GM19372 (cell line): ENCODE data around the gene PROM2.

ENCODE experiments used
- ATAC-seq: cut with Tn5 transposase; IDR thresholded peaks from one replicate; pipeline ENCODE4 v1.9.1; 2021; ENCODE audit warnings: mild to moderate bottlenecking, low read depth, moderate library complexity; ENCODE audit not compliant: unreplicated experiment

PROM2 gene

GRCh38 chr2:95283562-95283961, 9.3 kb downstream of the PROM2 start:
- no peak for ATAC-seq

DNA sequence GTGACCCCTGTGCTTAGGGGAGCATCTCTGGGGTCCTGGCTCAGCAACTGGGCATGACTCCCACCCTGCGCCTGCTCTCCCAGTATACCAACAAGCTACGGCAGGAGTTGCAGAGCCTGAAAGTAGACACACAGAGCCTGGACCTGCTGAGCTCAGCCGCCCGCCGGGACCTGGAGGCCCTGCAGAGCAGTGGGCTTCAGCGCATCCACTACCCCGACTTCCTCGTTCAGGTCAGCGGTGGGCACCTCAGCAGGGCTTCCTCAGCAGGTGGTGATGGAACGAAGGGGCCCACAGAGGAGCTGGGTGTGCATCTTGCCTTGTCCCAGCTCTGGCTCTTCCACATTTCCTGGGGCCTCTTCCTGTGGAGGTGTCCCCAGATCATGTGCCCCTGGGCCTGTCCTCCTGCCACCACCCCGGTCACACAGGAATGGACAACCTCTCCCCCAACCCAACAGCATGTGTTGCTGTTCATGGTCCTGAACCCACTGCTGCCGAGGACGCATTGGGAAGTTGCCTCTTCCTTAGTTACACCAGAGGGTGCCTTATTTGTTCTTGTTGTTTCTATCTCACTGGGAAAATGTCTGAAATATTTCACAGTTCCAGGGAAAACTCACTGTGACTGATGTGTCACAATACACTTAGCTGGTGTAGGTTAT, 10.8 kb downstream of the PROM2 start:
- no peak for ATAC-seq

- ATAC-seq = no peak
Measured at GRCh38 chr2:95285542-95285932, 11.3 kb downstream of the PROM2 start.

DNA sequence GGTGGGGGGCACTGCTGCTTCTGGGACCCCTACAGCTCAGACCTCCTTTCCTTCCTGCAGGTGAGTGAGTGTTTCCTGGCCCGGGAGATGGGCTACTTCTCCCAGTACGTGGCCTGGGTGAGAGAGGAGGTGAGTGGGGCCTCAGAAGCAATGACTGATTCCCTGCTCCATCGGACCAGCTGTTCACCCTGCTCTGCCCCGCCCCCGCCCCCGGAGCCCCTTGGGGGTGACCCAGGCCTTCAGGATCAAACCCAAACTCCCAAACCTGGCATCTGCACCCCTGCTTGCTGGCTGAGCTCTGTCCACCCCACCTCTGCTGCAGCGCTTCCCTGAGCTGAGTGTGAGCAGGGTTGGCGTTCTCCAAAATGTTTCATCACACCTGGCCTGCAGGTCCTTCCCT, 13.1 kb downstream of the PROM2 start:
- no peak for ATAC-seq

DNA sequence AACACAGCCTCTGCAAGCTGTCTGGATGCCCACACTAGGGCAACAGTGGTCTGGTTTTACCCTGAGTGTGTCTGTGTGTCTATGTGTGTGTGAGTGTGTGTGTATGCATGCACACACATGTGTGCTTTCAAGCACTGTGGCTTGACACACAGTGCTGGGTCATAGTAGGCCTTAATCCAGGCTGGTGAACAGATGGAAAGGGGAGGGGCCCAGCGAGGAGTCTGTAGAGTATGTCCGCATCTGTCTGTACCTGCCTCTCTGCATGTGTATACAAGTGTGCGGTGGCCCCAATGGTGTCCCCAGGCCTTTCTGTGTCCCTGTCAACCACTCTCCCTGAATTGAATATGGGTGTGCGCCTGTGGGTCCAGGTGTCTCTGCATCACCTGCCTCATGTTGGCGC, 13.6 kb downstream of the PROM2 start:
- ATAC-seq = no peak

GRCh38 chr2:95289253-95289652, 15.0 kb downstream of the PROM2 start:
- ATAC-seq = no peak

- no peak for ATAC-seq
Measured at GRCh38 chr2:95291222-95291621, 17.0 kb downstream of the PROM2 start.

DNA sequence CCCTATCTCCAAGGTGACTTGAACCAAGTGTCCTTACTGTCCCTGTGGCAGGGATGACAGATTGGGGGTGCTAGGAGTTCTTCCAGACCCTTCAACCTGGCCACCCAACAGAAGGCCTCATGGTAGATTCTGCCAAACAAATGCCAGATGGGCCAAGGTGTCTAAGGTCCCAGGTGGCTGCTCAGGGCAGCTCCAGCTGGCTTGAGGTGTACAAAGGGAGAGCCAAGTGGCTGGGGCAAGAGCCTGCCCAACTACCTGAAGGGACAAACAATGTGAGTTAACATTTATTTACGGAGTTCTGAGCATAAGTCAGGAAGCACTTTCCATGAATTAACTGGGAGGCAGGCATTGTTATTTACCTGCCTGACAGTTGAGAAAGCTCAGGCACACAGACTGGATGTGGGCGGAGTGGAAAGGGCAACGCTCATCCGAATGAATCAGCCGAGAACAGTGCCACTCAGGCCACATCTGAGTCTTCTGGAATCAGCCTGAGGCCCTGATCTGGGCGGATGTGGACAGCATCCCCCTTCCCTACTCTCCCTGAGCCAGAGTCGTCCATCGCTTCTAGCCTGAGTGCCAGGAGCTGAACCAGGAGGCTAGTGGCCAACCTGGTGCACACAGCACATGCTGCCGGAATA, 18.5 kb downstream of the PROM2 start:
- no peak for ATAC-seq

DNA sequence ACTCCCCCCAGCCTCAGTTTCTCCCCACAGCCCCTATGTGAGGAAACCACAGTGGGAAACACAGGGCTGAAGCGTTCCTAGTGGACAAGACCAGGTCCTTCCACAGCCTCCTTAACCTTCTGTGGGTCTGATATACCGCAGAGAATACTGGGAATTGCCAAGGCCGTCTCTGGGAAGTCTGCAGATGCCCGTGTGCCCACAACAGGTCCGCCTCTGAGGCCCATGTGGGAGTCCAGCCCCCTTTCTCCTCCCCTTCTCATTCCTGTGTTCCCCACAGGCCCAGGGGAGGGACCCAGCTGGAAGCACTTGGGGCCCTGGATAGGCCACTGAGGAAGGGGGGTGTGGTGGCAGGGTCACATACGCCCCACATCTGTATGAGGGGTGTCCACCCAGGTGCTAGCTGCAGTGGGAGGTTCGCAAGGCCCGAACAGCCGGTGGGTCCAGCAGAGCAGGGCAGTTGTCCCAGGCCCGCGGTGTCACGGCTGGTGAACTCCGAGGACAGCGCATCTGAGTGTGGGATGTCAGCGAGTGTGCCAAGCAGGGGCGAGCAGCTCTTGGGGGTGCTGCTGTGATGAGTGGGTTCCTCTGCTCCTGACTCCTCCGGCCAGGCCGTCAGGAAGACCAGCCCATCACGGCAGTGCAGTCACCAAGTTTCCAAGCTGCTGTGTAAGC, 20.5 kb downstream of the PROM2 start:
- no peak for ATAC-seq

DNA sequence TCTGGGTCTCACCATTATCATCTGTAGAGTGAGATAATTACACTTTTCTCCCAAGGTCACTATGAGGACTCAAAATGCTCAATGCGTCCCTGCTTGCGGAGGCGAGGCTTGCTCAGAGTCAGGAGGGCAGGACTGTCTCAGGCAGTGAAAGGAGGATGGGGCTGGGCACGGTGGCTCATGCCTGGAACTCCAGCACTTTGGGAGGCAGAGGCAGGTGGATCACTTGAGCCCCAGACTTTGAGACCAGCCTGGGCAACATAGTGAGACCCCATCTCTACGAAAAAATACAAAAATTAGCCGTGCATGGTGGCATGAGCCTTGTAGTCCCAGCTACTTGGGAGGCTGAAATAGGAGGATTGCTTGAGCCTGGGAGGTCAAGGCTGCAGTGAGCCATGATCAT, 21.1 kb downstream of the PROM2 start:
- ATAC-seq = no peak

GRCh38 chr2:95296011-95296410, 21.8 kb downstream of the PROM2 start:
- ATAC-seq = no peak

- no peak for ATAC-seq
Measured at GRCh38 chr2:95296880-95297487, 22.7 kb downstream of the PROM2 start, which contains the start of gene KCNIP3. KCNIP3 (plus strand) TSS chr2:95297347; CDS start chr2:95297439, 92 bp downstream.

GRCh38 chr2:95297639-95298395, 23.6 kb downstream of the PROM2 start:
- ATAC-seq = no peak

DNA sequence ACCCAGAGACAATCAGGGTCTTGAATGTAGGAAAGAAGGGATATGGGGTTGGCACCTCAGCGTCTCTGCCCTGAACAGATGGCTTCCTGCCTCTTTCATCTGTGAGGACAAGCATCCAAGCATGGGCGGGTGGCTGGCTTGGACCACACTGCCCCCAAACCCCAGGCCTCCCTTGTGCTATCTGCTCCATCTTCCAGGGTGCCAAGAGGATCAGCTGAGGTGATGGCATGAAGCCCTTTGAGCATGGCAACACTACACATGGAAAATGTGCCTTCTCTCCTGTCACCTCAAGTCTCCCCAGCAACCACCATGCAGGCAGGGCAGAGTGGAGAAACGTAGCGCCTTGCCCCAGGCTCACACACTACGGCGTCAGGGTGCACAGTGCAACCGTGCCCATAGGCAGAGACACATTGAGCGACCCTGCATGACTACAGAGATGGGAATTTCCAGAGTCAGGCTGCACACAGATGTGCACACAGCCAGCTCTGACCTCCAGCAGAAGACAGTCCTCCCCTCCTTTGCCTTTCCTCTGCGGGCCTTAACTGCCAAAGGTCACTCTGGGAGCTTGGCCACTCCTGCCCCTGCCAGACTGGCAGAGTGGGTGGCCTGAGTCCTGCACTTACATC, 24.4 kb downstream of the PROM2 start:
- ATAC-seq = no peak

GRCh38 chr2:95299961-95300360, 25.7 kb downstream of the PROM2 start:
- ATAC-seq = no peak

GRCh38 chr2:95300450-95300849, 26.2 kb downstream of the PROM2 start:
- ATAC-seq = no peak

- no peak for ATAC-seq
Measured at GRCh38 chr2:95301186-95301585, 26.9 kb downstream of the PROM2 start.

- ATAC-seq = no peak
Measured at GRCh38 chr2:95301876-95302641, 27.8 kb downstream of the PROM2 start.

GRCh38 chr2:95303191-95303919, 29.1 kb downstream of the PROM2 start:
- ATAC-seq = no peak
